GM12875 (cell line): ENCODE results near the gene SURF4.

ENCODE experiments used
- H3K4me3 ChIP-seq: one replicate; pipeline ENCODE4 v1.5.1; 2011; ENCODE audit warnings: low read depth, low read length, control low read depth
- TF ChIP-seq, protein P1 (sequence below): IDR thresholded peaks from 2 replicates; pipeline ENCODE4 v1.5.1; 2011; ENCODE audit warnings: low read depth, mild to moderate bottlenecking, control low read depth, inconsistent platforms, low read length, moderate library complexity, borderline replicate concordance; ENCODE audit not compliant: insufficient read depth

The SURF4 gene

DNA sequence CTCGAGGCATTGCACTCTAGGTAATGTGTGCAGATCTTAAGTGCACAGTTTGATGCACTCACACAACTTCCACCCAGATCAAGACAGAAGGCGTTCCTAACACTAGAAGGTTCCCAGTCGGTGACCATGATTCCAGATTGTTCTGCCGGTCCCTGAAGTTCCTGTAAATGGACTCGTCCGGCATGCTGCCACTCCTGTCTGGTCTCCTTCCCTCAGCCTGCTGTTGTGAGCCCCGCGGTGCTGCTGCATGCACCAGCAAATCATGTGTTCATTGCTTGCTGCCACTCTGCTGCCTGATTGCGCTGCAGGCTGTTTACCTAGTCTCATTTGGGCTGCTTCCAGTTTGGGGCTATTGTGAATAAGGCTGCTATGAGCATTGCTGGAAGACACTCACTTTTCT lies 11.8 kb upstream of the SURF4 start:
- no peak overlapping the region for H3K4me3 ChIP-seq
- TF ChIP-seq, protein P1, sequence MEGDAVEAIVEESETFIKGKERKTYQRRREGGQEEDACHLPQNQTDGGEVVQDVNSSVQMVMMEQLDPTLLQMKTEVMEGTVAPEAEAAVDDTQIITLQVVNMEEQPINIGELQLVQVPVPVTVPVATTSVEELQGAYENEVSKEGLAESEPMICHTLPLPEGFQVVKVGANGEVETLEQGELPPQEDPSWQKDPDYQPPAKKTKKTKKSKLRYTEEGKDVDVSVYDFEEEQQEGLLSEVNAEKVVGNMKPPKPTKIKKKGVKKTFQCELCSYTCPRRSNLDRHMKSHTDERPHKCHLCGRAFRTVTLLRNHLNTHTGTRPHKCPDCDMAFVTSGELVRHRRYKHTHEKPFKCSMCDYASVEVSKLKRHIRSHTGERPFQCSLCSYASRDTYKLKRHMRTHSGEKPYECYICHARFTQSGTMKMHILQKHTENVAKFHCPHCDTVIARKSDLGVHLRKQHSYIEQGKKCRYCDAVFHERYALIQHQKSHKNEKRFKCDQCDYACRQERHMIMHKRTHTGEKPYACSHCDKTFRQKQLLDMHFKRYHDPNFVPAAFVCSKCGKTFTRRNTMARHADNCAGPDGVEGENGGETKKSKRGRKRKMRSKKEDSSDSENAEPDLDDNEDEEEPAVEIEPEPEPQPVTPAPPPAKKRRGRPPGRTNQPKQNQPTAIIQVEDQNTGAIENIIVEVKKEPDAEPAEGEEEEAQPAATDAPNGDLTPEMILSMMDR, result no peak

- no peak overlapping the region for H3K4me3 ChIP-seq
- TF ChIP-seq, protein P1, result no peak
Observed at GRCh38 chr9:133386338-133386737, 10.5 kb upstream of the SURF4 start.

GRCh38 chr9:133385452-133385851 lies 9.6 kb upstream of the SURF4 start:
- TF ChIP-seq, protein P1, result no peak
- H3K4me3 ChIP-seq, result no peak overlapping the region

GRCh38 chr9:133384736-133385321 lies 9.0 kb upstream of the SURF4 start:
- TF ChIP-seq, protein P1, result no peak
- no peak overlapping the region for H3K4me3 ChIP-seq

- TF ChIP-seq, protein P1, result no peak
- H3K4me3 ChIP-seq, result no peak overlapping the region
Observed at GRCh38 chr9:133383438-133383837, 7.6 kb upstream of the SURF4 start.

DNA sequence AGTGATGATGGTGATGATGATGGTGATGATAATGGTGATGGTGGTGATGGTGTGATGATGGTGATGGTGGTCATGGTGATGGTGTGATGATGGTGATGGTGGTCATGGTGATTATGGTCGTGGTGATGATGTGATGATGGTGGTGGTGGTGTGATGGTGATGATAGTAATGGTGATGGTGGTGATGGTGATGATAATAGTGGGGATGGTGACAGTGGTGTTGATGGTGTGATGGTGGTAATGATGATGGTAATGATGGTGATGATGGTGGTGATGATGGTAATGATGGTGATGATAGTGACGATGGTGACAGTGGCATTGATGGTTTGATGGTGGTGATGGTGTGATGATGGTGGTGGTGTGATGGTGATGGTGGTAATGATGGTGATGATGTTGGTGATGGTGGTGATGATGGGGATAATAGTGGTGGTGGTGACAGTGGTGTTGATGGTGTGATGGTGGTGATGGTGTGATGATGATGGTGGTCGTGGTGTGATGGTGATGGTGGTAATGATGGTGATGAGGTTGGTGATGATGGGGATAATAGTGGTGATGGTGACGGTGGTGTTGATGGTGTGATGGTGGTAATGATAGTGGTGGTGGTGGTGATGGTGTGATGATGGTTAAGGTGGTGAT lies 6.8 kb upstream of the SURF4 start:
- H3K4me3 ChIP-seq, result no peak overlapping the region
- TF ChIP-seq, protein P1, result no peak

- TF ChIP-seq, protein P1, result no peak
- H3K4me3 ChIP-seq, result no peak overlapping the region
Observed at GRCh38 chr9:133380734-133381133, 4.9 kb upstream of the SURF4 start.
